Measurements from ENCODE around the gene METTL13.

The METTL13 gene

GRCh38 chr1:171748651-171749050, 32.8 kb upstream of the METTL13 start:
- CTCF ChIA-PET: no interaction called here
- TF ChIP-seq ARNT (IDR thresholded peaks at IDR 0.05) (no peak), HDGF (IDR thresholded peaks at IDR 0.05; ENCODE audit: borderline replicate concordance) (no peak), L3MBTL2 (conservative IDR thresholded peaks at IDR 0.05) (no peak), CTBP1 (IDR thresholded peaks at IDR 0.05; ENCODE audit: borderline replicate concordance) (no peak), ZNF384 (IDR thresholded peaks at IDR 0.05) (no peak), FOXK2 (IDR thresholded peaks at IDR 0.05) (no peak), BHLHE40 (IDR thresholded peaks at IDR 0.05; ENCODE audit: borderline replicate concordance) (no peak), FOXA1 (IDR thresholded peaks at IDR 0.05) (no peak), TARDBP (IDR thresholded peaks at IDR 0.05) (no peak), FOXM1 (IDR thresholded peaks at IDR 0.05; ENCODE audit: borderline replicate concordance) (no peak), LEF1 (IDR thresholded peaks at IDR 0.05; ENCODE audit: borderline replicate concordance) (no peak), SUZ12 (IDR thresholded peaks at IDR 0.05) (no peak)
- POLR2A ChIA-PET: no interaction called here
- DNase-seq (ENCODE audit: extremely low spot score): no peak

GRCh38 chr1:171751221-171751620, 30.2 kb upstream of the METTL13 start:
- ChIA-PET CTCF (interaction anchor here (0.6 kb wide), 1 partner anchor 624 kb away, joined by 3 read pairs; no protein-coding TSS in a partner anchor), POLR2A (no interaction called here)
- DNase-seq (ENCODE audit: extremely low spot score): no peak
- TF ChIP-seq NFRKB (IDR thresholded peaks at IDR 0.05) (no peak), L3MBTL2 (conservative IDR thresholded peaks at IDR 0.05) (no peak), BHLHE40 (IDR thresholded peaks at IDR 0.05; ENCODE audit: borderline replicate concordance) (no peak), LEF1 (IDR thresholded peaks at IDR 0.05; ENCODE audit: borderline replicate concordance) (no peak), CTBP1 (IDR thresholded peaks at IDR 0.05; ENCODE audit: borderline replicate concordance) (no peak), HDGF (IDR thresholded peaks at IDR 0.05; ENCODE audit: borderline replicate concordance) (no peak), FOXM1 (IDR thresholded peaks at IDR 0.05; ENCODE audit: borderline replicate concordance) (no peak), SP1 (IDR thresholded peaks at IDR 0.05) (no peak), FOXA1 (IDR thresholded peaks at IDR 0.05) (no peak), ELF4 (IDR thresholded peaks at IDR 0.05) (no peak), ARNT (IDR thresholded peaks at IDR 0.05) (no peak), PKNOX1 (IDR thresholded peaks at IDR 0.05) (no peak), TARDBP (IDR thresholded peaks at IDR 0.05) (no peak), ZNF384 (IDR thresholded peaks at IDR 0.05) (no peak), SUZ12 (IDR thresholded peaks at IDR 0.05) (no peak), FOXK2 (IDR thresholded peaks at IDR 0.05) (no peak)

DNA sequence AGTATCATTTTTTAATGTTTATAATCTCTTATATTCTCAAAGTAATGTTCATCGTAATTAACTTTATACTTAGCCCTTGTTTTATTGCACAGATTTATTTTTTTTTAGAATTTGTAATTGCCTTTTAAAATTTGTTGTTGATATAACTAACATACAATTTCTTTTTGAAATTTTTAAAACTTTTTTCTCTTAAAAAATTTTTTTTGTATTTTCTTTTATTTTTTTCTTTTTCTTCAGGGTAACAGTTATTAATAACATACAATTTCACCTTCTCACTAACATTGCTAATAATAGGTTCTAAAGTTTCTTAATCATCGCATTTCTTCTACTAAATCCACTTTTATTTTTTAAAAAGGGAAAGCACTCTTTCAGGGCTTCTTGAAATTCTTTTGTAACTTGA, 28.3 kb upstream of the METTL13 start:
- TF ChIP-seq TARDBP (IDR thresholded peaks at IDR 0.05): no peak
- TF ChIP-seq NFRKB (IDR thresholded peaks at IDR 0.05): no peak
- no peak for TF ChIP-seq ZNF384 (IDR thresholded peaks at IDR 0.05)
- TF ChIP-seq FOXM1 (IDR thresholded peaks at IDR 0.05; ENCODE audit: borderline replicate concordance): no peak
- TF ChIP-seq FOXA1 (IDR thresholded peaks at IDR 0.05): no peak
- TF ChIP-seq HDGF (IDR thresholded peaks at IDR 0.05; ENCODE audit: borderline replicate concordance): no peak
- TF ChIP-seq BHLHE40 (IDR thresholded peaks at IDR 0.05; ENCODE audit: borderline replicate concordance): no peak
- no peak for TF ChIP-seq PKNOX1 (IDR thresholded peaks at IDR 0.05)
- no peak for TF ChIP-seq ELF4 (IDR thresholded peaks at IDR 0.05)
- TF ChIP-seq SUZ12 (IDR thresholded peaks at IDR 0.05): no peak
- TF ChIP-seq CTBP1 (IDR thresholded peaks at IDR 0.05; ENCODE audit: borderline replicate concordance): no peak
- no peak for TF ChIP-seq L3MBTL2 (conservative IDR thresholded peaks at IDR 0.05)
- TF ChIP-seq FOXK2 (IDR thresholded peaks at IDR 0.05): no peak
- ChIA-PET CTCF (no interaction called here), POLR2A (no interaction called here)
- no peak for DNase-seq (ENCODE audit: extremely low spot score)

DNA sequence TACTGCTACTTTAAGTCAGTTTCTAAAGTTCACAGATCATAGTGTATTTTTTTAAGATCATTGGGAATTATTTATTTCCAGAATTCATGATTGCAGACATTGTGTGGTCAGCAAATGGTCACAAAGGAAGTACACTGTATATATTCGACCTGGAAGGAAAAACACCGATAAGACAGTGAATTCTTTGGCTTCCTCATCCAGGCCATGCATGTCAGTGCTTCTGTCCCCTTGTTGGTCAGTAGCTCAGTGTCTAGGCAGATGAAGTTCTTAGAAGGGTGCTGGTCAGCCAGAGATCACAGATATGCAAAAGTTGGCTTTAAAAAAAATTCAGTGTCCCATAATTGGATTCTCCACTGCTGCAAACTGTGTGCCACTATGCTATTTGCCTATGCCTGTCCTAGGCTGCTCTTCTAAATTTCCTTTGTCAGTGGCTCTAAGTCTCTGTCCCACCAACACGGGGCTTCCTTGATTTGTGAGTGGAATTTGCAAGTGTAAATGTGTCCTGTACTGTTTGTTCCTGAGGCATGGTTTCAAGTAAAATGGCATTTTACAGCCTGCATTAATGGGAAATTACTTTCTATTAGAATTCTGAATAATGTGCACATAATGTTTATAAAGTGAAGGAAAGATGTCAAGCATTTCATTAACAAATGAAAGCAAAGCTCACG, 27.6 kb upstream of the METTL13 start:
- DNase-seq (ENCODE audit: extremely low spot score): no peak
- ChIA-PET POLR2A (interaction anchor here (1.0 kb wide), 1 partner anchor 10 kb away, joined by 4 read pairs; no protein-coding TSS in a partner anchor), CTCF (no interaction called here)
- TF ChIP-seq ELF4 (IDR thresholded peaks at IDR 0.05) (no peak), BHLHE40 (IDR thresholded peaks at IDR 0.05; ENCODE audit: borderline replicate concordance) (no peak)

DNA sequence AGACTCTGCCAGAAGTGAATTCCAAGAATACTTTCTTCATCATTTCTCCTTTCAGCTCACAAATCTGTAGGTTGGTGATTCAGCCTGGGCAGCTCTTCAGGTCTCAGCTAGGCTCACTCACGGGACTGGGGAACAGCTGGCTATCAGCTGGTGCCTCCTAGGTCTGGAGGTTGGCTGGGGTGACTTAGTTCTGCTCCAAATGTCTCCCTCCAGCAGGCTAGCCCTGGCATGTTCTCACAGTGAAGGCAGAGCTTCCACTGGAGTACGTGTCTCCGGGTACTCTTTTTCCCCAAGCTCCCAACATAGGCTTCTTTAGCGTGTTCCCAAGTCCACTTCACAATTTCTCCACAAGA, 27.1 kb upstream of the METTL13 start:
- DNase-seq (ENCODE audit: extremely low spot score): no peak
- ChIA-PET CTCF (no interaction called here), POLR2A (interaction anchor here (1.0 kb wide), 1 partner anchor 10 kb away, joined by 4 read pairs; no protein-coding TSS in a partner anchor)
- TF ChIP-seq CTBP1 (IDR thresholded peaks at IDR 0.05; ENCODE audit: borderline replicate concordance): no peak
- no peak for TF ChIP-seq ELF4 (IDR thresholded peaks at IDR 0.05)
- TF ChIP-seq L3MBTL2 (conservative IDR thresholded peaks at IDR 0.05): no peak
- no peak for TF ChIP-seq LEF1 (IDR thresholded peaks at IDR 0.05; ENCODE audit: borderline replicate concordance)
- no peak for TF ChIP-seq FOXK2 (IDR thresholded peaks at IDR 0.05)
- TF ChIP-seq ZNF384 (IDR thresholded peaks at IDR 0.05): no peak
- no peak for TF ChIP-seq FOXM1 (IDR thresholded peaks at IDR 0.05; ENCODE audit: borderline replicate concordance)
- no peak for TF ChIP-seq NFRKB (IDR thresholded peaks at IDR 0.05)
- no peak for TF ChIP-seq FOXA1 (IDR thresholded peaks at IDR 0.05)
- TF ChIP-seq SP1 (IDR thresholded peaks at IDR 0.05): no peak
- TF ChIP-seq BHLHE40 (IDR thresholded peaks at IDR 0.05; ENCODE audit: borderline replicate concordance): no peak
- TF ChIP-seq ARNT (IDR thresholded peaks at IDR 0.05): no peak
- TF ChIP-seq TARDBP (IDR thresholded peaks at IDR 0.05): no peak

GRCh38 chr1:171754971-171755370, 26.5 kb upstream of the METTL13 start:
- CTCF ChIA-PET: no interaction called here
- POLR2A ChIA-PET: interaction anchor here (1.0 kb wide), 1 partner anchor 11 kb away, joined by 4 read pairs; no protein-coding TSS in a partner anchor
- DNase-seq (ENCODE audit: extremely low spot score): no peak
- TF ChIP-seq BHLHE40 (IDR thresholded peaks at IDR 0.05; ENCODE audit: borderline replicate concordance) (no peak), FOXM1 (IDR thresholded peaks at IDR 0.05; ENCODE audit: borderline replicate concordance) (no peak), FOXK2 (IDR thresholded peaks at IDR 0.05) (no peak), CTBP1 (IDR thresholded peaks at IDR 0.05; ENCODE audit: borderline replicate concordance) (no peak), TARDBP (IDR thresholded peaks at IDR 0.05) (no peak), PKNOX1 (IDR thresholded peaks at IDR 0.05) (no peak), FOXA1 (IDR thresholded peaks at IDR 0.05) (no peak), LEF1 (IDR thresholded peaks at IDR 0.05; ENCODE audit: borderline replicate concordance) (no peak), HDGF (IDR thresholded peaks at IDR 0.05; ENCODE audit: borderline replicate concordance) (no peak), L3MBTL2 (conservative IDR thresholded peaks at IDR 0.05) (no peak), SUZ12 (IDR thresholded peaks at IDR 0.05) (no peak)
